GM20000 (cell line): ENCODE measurements around the gene CTNNAL1.
A peak's percentile ranks its signal among the peaks of the same experiment; 100 is the strongest.

Experiments
- DNase-seq: peaks from one replicate; pipeline ENCODE4 v3.0.0; 2012; ENCODE audit warnings: low spot score
- CTCF ChIP-seq: IDR thresholded peaks from 2 replicates; pipeline ENCODE4 v1.5.1; 2012; ENCODE audit warnings: mild to moderate bottlenecking, control low read depth; ENCODE audit errors: extremely low read depth, missing control alignments

The CTNNAL1 gene

GRCh38 chr9:108967916-108968315, 45.4 kb downstream of the CTNNAL1 start:
- no peak for DNase-seq
- TF ChIP-seq CTCF, result no peak

- DNase-seq, result no peak
- TF ChIP-seq CTCF, result no peak
Observed at GRCh38 chr9:108963459-108964143, 49.7 kb downstream of the CTNNAL1 start.

- no peak for DNase-seq
- no peak for TF ChIP-seq CTCF
Observed at GRCh38 chr9:108961151-108961550, 52.1 kb downstream of the CTNNAL1 start.

- no peak for DNase-seq
- no peak for TF ChIP-seq CTCF
Observed at GRCh38 chr9:108960331-108960730, 53.0 kb downstream of the CTNNAL1 start.

GRCh38 chr9:108956631-108957026, 56.7 kb downstream of the CTNNAL1 start:
- DNase-seq, result no peak
- no peak for TF ChIP-seq CTCF

GRCh38 chr9:108956022-108956630, 57.2 kb downstream of the CTNNAL1 start:
- no peak for TF ChIP-seq CTCF

GRCh38 chr9:108953983-108954574, 59.2 kb downstream of the CTNNAL1 start:
- TF ChIP-seq CTCF, result peak; percentile 36
- peak; percentile 31 for DNase-seq

More at GRCh38 chr9:108956022-108956630, 57.2 kb downstream of the CTNNAL1 start:
- no peak for DNase-seq
